HCT116 (cell line): ENCODE data around the gene CASTOR1. TPM values are rescaled to one million over a fixed set of nuclear protein-coding genes. Genes with fewer than 3 reads are reported as not detected.

ENCODE experiments used
- ATAC-seq: fragments of 200-7000 bp; cut with Tn5 transposase; 2 replicates; pipeline ENCODE4 v1.9.1; 2020; ENCODE audit warnings: mild to moderate bottlenecking, moderate library complexity
- BruUV-seq: library from RNA; stranded (reverse); fragments of 400-500 nt; replicated peaks from 2 replicates; lab custom pipeline; 2021; lab: Mats Ljungman, UMichigan
- CTCF ChIA-PET: fragments of 300-600 bp; sonication (Branson Sonifier 250); formaldehyde crosslinking; loops from one replicate; lab custom pipeline; 2021; ENCODE audit warnings: antibody characterized with exemption; lab: Charles Lee
- POLR2A ChIA-PET: fragments of 300-600, 350-600 bp; sonication (Branson Sonifier 250); formaldehyde crosslinking; loops from one replicate; lab custom pipeline; 2021; ENCODE audit warnings: antibody characterized with exemption; lab: Charles Lee
- RAD21 ChIA-PET, 2 experiments: fragments of 300-600 bp; sonication (Branson Sonifier 250); formaldehyde crosslinking; loops; one replicate each; lab custom pipeline; 2023; ENCODE audit warnings: low total read pairs in 2 of 2; ENCODE audit not compliant: uncharacterized antibody in 2 of 2, unreplicated experiment in 2 of 2, low non-redundant PET in 1 of 2; lab: Charles Lee
- DNase-seq: peaks from one replicate; pipeline ENCODE4 v3.0.0-alpha.2; 2010; ENCODE audit warnings: low read depth, low spot score
- H2AFZ ChIP-seq: fragments of 200-600 bp; shearing (Covaris generic), sonication (generic); 2 replicates; pipeline ENCODE4 v1.6.1; 2017; ENCODE audit warnings: low read depth, mixed run types, mixed read lengths, antibody characterized with exemption, low read length; ENCODE audit not compliant: poor library complexity, severe bottlenecking
- H3K27ac ChIP-seq: 2 replicates; pipeline ENCODE4 v1.5.1; 2012; ENCODE audit warnings: low read depth, low read length
- H3K27me3 ChIP-seq: fragments of 200-600 bp; sonication (generic); 2 replicates; pipeline ENCODE4 v1.6.1; 2016; ENCODE audit warnings: mixed run types, low read length, mixed read lengths; ENCODE audit not compliant: insufficient read depth
- H3K36me3 ChIP-seq, 2 experiments: fragments of 200-500 bp in 1 of 2; fragments of 200-600 bp in 1 of 2; sonication (Bioruptor generic) in 1 of 2; sonication (generic) in 1 of 2; 2 replicates each; pipeline versions ENCODE4 v1.5.1 to v1.6.1; 2014 to 2016; ENCODE audit warnings: low read length in 2 of 2, inconsistent platforms in 1 of 2, mixed read lengths in 1 of 2, mixed run types in 1 of 2; ENCODE audit not compliant: insufficient read depth in 2 of 2, control insufficient read depth in 1 of 2
- H3K4me1 ChIP-seq, 2 experiments: fragments of 200-600 bp in 1 of 2; sonication (generic) in 1 of 2; 2 replicates each; pipeline versions ENCODE4 v1.5.1 to v1.6.1; 2012 to 2017; ENCODE audit warnings: low read length in 2 of 2, inconsistent platforms in 1 of 2, mild to moderate bottlenecking in 1 of 2, mixed read lengths in 1 of 2, mixed run types in 1 of 2, moderate library complexity in 1 of 2; ENCODE audit not compliant: insufficient read depth in 2 of 2, control insufficient read depth in 1 of 2
- H3K4me2 ChIP-seq: fragments of 200-600 bp; sonication (generic); 2 replicates; pipeline ENCODE4 v1.6.1; 2017; ENCODE audit warnings: mixed run types, low read length, mixed read lengths
- H3K4me3 ChIP-seq, 2 experiments: fragments of 200-600 bp in 1 of 2; sonication (generic) in 1 of 2; replicated peaks in 1 of 2; 2 replicates each; pipeline ENCODE4 v1.5.1; 2011 to 2016; ENCODE audit warnings: low read length in 2 of 2, control low read depth in 1 of 2, low read depth in 1 of 2, mild to moderate bottlenecking in 1 of 2, mixed read lengths in 1 of 2, mixed run types in 1 of 2
- H3K79me2 ChIP-seq: fragments of 200-600 bp; sonication (generic); 2 replicates; pipeline ENCODE4 v1.6.1; 2017; ENCODE audit warnings: mild to moderate bottlenecking, mixed run types, low read length, moderate library complexity, mixed read lengths; ENCODE audit not compliant: insufficient read depth
- H3K9ac ChIP-seq: fragments of 200-600 bp; sonication (generic); 2 replicates; pipeline ENCODE4 v1.6.1; 2016; ENCODE audit warnings: low read length, mixed read lengths
- H3K9me2 ChIP-seq: fragments of 200-600 bp; sonication (generic), shearing (Covaris generic); 2 replicates; pipeline ENCODE4 v1.6.1; 2017; ENCODE audit warnings: mixed run types, mild to moderate bottlenecking, moderate library complexity; ENCODE audit not compliant: insufficient read depth
- H3K9me3 ChIP-seq, 2 experiments: fragments of 200-500 bp in 1 of 2; fragments of 200-600 bp in 1 of 2; sonication (Bioruptor generic) in 1 of 2; sonication (generic) in 1 of 2; 2 replicates each; pipeline ENCODE4 v1.6.1; 2014 to 2017; ENCODE audit warnings: low read length in 2 of 2, mixed read lengths in 2 of 2, inconsistent platforms in 1 of 2, low read depth in 1 of 2, mild to moderate bottlenecking in 1 of 2, mixed run types in 1 of 2, moderate library complexity in 1 of 2; ENCODE audit not compliant: control insufficient read depth in 1 of 2, insufficient read depth in 1 of 2
- H4K20me1 ChIP-seq: fragments of 200-600 bp; sonication (generic), shearing (Covaris generic); 2 replicates; pipeline ENCODE4 v1.6.1; 2017; ENCODE audit warnings: mixed run types, mild to moderate bottlenecking, moderate library complexity; ENCODE audit not compliant: insufficient read depth
- EZH2phosphoT487 ChIP-seq: fragments of 200-600 bp; IDR thresholded peaks from 2 replicates; pipeline ENCODE4 v1.6.1; 2018; ENCODE audit warnings: antibody characterized with exemption, borderline replicate concordance
- POLR2AphosphoS5 ChIP-seq: IDR thresholded peaks from 2 replicates; pipeline ENCODE4 v1.6.1; 2011; ENCODE audit warnings: mild to moderate bottlenecking, low read depth, low read length, moderate library complexity
- SP1 ChIP-seq: IDR thresholded peaks from 2 replicates; pipeline ENCODE4 v1.6.1; 2012; ENCODE audit warnings: low read depth
- YY1 ChIP-seq: IDR thresholded peaks from 2 replicates; pipeline ENCODE4 v1.6.1; 2011; ENCODE audit warnings: low read length, low read depth, moderate library complexity, mild to moderate bottlenecking; ENCODE audit not compliant: insufficient replicate concordance; ENCODE audit errors: extremely low read depth
- ZFX ChIP-seq: fragments of 450-650 bp; IDR thresholded peaks from 2 replicates; pipeline ENCODE4 v1.6.1; 2017
- intact Hi-C: fragments of 100-400 bp; cut with micrococcal nuclease; formaldehyde crosslinking; loops from 2 replicates; pipeline ENCODE4 v1.10.0; 2022
- total RNA-seq: library from RNA; stranded (reverse); gene quantifications from one replicate; pipeline ENCODE4 v1.2.1, GENCODE V29; 2021; ENCODE audit not compliant: unreplicated experiment

CASTOR1 gene
- total RNA-seq, 1 experiment from 2014 or later, result 6.5 TPM

DNA sequence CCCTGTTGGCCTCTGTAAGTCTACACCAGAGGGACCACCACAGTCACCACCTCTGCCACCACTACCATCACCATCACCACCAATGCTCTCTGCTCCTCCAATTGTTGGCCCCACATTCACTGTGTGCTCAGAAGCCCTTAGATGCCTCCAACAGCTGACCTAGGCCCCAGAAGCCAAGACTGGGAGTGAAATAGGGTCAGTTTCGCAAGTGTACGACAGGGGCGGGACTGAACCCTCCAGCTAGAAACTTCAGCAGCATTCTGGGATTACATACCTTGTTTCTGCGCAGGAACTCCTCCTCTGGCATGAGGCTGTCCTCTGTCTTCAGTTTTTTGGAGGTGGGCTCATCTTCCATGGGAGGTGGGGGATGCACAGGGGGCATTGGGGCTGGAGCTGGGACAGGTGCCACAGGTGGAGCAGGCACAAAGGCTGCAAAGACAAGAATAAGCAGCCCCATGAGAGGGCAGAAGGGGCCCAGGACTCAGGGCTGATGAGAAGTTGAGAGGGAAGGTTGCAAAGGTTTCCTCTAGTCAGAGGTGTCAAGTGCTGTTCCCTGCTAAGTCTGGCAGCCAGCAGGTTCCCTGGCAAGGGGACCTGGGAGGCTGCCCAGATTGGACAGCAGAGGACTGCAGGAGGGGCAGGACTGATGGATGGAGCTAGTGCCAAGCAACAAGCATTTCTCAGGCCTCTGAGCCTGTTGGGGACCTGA, 47.6 kb upstream of the CASTOR1 start:
- DNase-seq, result no peak
- CTCF ChIA-PET, result no interaction called here
- peaks cover 64 to 91% of the 10 kb centered on the region in 2 experiments for H3K36me3 ChIP-seq

DNA sequence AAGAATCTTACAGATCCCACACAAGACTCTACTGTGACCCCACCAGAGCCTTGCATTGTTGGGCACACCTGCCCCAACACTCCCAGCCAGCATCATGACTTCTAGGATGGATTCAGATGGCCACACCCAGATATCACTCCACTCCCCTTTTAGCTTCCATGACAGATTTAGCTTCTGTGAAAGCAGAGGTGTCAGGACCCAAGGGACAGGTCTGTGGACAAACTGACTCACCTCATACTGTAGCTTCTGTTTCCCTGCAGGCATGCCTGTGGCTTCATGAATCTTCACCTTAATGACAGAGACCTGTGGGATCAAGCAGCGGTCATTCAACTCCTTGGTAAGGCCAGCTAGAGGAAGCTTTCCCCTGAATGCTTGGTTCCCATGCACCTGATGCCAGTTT, 45.9 kb upstream of the CASTOR1 start:
- no peaks in the 10 kb centered on the region for H3K9me3 ChIP-seq
- no peak for DNase-seq
- H3K9ac ChIP-seq, result no peak overlapping the region
- no peak for ATAC-seq
- H3K4me3 ChIP-seq, result no peak overlapping the region
- no peak overlapping the region for H3K27ac ChIP-seq
- no TSS peak for BruUV-seq
- intact Hi-C loops, result no loop called here
- no peak for TF ChIP-seq SP1
- no peak for TF ChIP-seq ZFX
- CTCF ChIA-PET, result no interaction called here
- no peaks in the 10 kb centered on the region for H3K9me2 ChIP-seq
- no peak overlapping the region for H2AFZ ChIP-seq
- H4K20me1 ChIP-seq, result no peaks in the 10 kb centered on the region
- H3K4me2 ChIP-seq, result no peak overlapping the region
- H3K79me2 ChIP-seq, result no peaks in the 10 kb centered on the region
- H3K36me3 ChIP-seq, result peaks cover 52 to 80% of the 10 kb centered on the region in 2 experiments; a peak in 3 of 4 replicates
- no peaks in the 10 kb centered on the region for H3K27me3 ChIP-seq
- RAD21 ChIA-PET, result no interaction called here
- no peaks in the 10 kb centered on the region for H3K4me1 ChIP-seq
- POLR2A ChIA-PET, result no interaction called here

More for the DNA sequence above, 47.6 kb upstream of the CASTOR1 start:
- Histone ChIP-seq H4K20me1 (no peaks in the 10 kb centered on the region), H3K9me3 (no peaks in the 10 kb centered on the region), H3K4me1 (no peaks in the 10 kb centered on the region), H3K79me2 (no peaks in the 10 kb centered on the region), H3K9ac (no peak overlapping the region), H3K9me2 (no peaks in the 10 kb centered on the region), H3K4me3 (no peak overlapping the region)
- ATAC-seq, result no peak
- TF ChIP-seq POLR2AphosphoS5, result no peak
- no peak for TF ChIP-seq YY1
- TF ChIP-seq EZH2phosphoT487, result no peak
- TF ChIP-seq, all 23 proteins: peak for 0
- no peak overlapping the region for H3K4me2 ChIP-seq
- ChIA-PET POLR2A (no interaction called here), RAD21 (no interaction called here)
- intact Hi-C loops, result no loop called here
- BruUV-seq, result no TSS peak
- no peak overlapping the region for H3K27ac ChIP-seq
- no peak overlapping the region for H2AFZ ChIP-seq
- H3K27me3 ChIP-seq, result no peaks in the 10 kb centered on the region
